K562 (cell line): Measurements from ENCODE around the gene PCID2. TPM values are rescaled to one million over a fixed set of nuclear protein-coding genes. Genes with fewer than 3 reads are reported as not detected.
A peak's percentile ranks its signal among the peaks of the same experiment; 100 is the strongest.

Experiments
- ATAC-seq: fragments of 200-7000 bp; cut with Tn5 transposase; 3 replicates; pipeline ENCODE4 v1.9.1; 2020; ENCODE audit warnings: moderate library complexity
- BruUV-seq: library from RNA; stranded (reverse); fragments of 400-500 nt; replicated peaks from 2 replicates; lab custom pipeline; 2021; lab: Mats Ljungman, UMichigan
- CTCF ChIA-PET: fragments of 300-600 bp; formaldehyde crosslinking; extraction: SDS; loops from one replicate; lab custom pipeline; 2021; ENCODE audit warnings: low intra/inter-chr PET ratio; lab: Yijun Ruan, JAX
- POLR2A ChIA-PET: fragments of 300-600, 350-650 bp; sonication (Branson Sonifier 250); formaldehyde crosslinking; extraction: SDS; loops from one replicate; lab custom pipeline; 2021; ENCODE audit warnings: antibody characterized with exemption, inconsistent platforms; lab: Yijun Ruan, JAX
- DNase-seq, 4 experiments: peaks; one replicate each; pipeline versions ENCODE4 v3.0.0 to v3.0.0-alpha.2; 2011 to 2018; ENCODE audit warnings: low spot score in 3 of 4, mixed read lengths in 3 of 4; ENCODE audit errors: extremely low read depth in 1 of 4
- FAIRE-seq: peaks from 2 replicates; lab custom pipeline; 2011; peaks lifted over from hg19 to GRCh38; lab: Jason Lieb, UNC
- H2AFZ ChIP-seq: 2 replicates; pipeline ENCODE4 v1.6.0; 2011; ENCODE audit warnings: low read depth, low read length, control low read depth, inconsistent platforms
- H3K27ac ChIP-seq: fragments of 200-600 bp; 3 replicates; pipeline ENCODE4 v1.8.0; 2011; ENCODE audit warnings: low read depth, mild to moderate bottlenecking, control low read depth, inconsistent platforms, low read length, moderate library complexity, mixed read lengths; ENCODE audit errors: extremely low read depth
- H3K27me3 ChIP-seq, 2 experiments: fragments of 300-600 bp in 1 of 2; 2 replicates in 1 of 2; 3 replicates in 1 of 2; pipeline versions ENCODE4 v1.6.0 to v1.8.0; 2011; ENCODE audit warnings: inconsistent platforms in 2 of 2, low read length in 2 of 2, mild to moderate bottlenecking in 1 of 2, mixed read lengths in 1 of 2, moderate library complexity in 1 of 2; ENCODE audit not compliant: control insufficient read depth in 2 of 2, insufficient read depth in 2 of 2
- H3K36me3 ChIP-seq: fragments of 300-600 bp; 3 replicates; pipeline ENCODE4 v1.8.0; 2011; ENCODE audit warnings: mild to moderate bottlenecking, low read length, inconsistent platforms; ENCODE audit not compliant: control insufficient read depth, insufficient read depth
- H3K4me1 ChIP-seq, 2 experiments: fragments of 200-600 bp in 1 of 2; replicated peaks in 1 of 2; 2 replicates in 1 of 2; 3 replicates in 1 of 2; pipeline versions ENCODE4 v1.5.1 to v1.8.0; 2011; ENCODE audit warnings: inconsistent platforms in 2 of 2, low read length in 2 of 2, mild to moderate bottlenecking in 1 of 2, mixed read lengths in 1 of 2, moderate library complexity in 1 of 2; ENCODE audit not compliant: control insufficient read depth in 2 of 2, insufficient read depth in 2 of 2
- H3K4me2 ChIP-seq: 2 replicates; pipeline ENCODE4 v1.6.1; 2011; ENCODE audit warnings: low read length, control low read depth, inconsistent platforms, mixed read lengths; ENCODE audit not compliant: insufficient read depth
- H3K4me3 ChIP-seq: fragments of 200-600 bp; sonication (generic), shearing (Covaris generic); 2 replicates; pipeline ENCODE4 v1.5.1; 2016; ENCODE audit warnings: control low read depth, inconsistent platforms
- H3K79me2 ChIP-seq: fragments of 200-600 bp; 3 replicates; pipeline ENCODE4 v1.8.0; 2011; ENCODE audit warnings: low read length, inconsistent platforms; ENCODE audit not compliant: control insufficient read depth, insufficient read depth
- H3K9ac ChIP-seq, 2 experiments: 2 replicates each; pipeline versions ENCODE4 v1.6.0 to v1.6.1; 2011; ENCODE audit warnings: low read depth in 2 of 2, low read length in 2 of 2, control low read depth in 1 of 2, inconsistent platforms in 1 of 2, mild to moderate bottlenecking in 1 of 2, mixed read lengths in 1 of 2; ENCODE audit not compliant: insufficient read depth in 1 of 2
- H3K9me1 ChIP-seq: one replicate; pipeline ENCODE4 v1.6.0; 2011; ENCODE audit warnings: inconsistent platforms, mild to moderate bottlenecking, low read length, moderate library complexity; ENCODE audit not compliant: control insufficient read depth, insufficient read depth
- H3K9me3 ChIP-seq: replicated peaks from 2 replicates; pipeline ENCODE4 v1.5.1; 2011; ENCODE audit warnings: low read depth, low read length, inconsistent platforms; ENCODE audit not compliant: control insufficient read depth, insufficient read depth
- H4K20me1 ChIP-seq: replicated peaks from 2 replicates; pipeline ENCODE4 v1.6.1; 2011; ENCODE audit warnings: low read length, inconsistent platforms, mixed read lengths; ENCODE audit not compliant: control insufficient read depth, insufficient read depth
- HDAC2 ChIP-seq: fragments of 450-650 bp; IDR thresholded peaks from 2 replicates; pipeline ENCODE4 v1.6.1; 2016; ENCODE audit warnings: mild to moderate bottlenecking
- POLR3G ChIP-seq: IDR thresholded peaks from 2 replicates; pipeline ENCODE4 v1.6.1; 2011; ENCODE audit not compliant: insufficient read length, insufficient replicate concordance; ENCODE audit errors: extremely low read depth
- SIX5 ChIP-seq, 2 experiments: IDR thresholded peaks; 2 replicates each; pipeline ENCODE4 v1.6.1; 2011; ENCODE audit warnings: low read length in 2 of 2, borderline replicate concordance in 1 of 2, low read depth in 1 of 2, mild to moderate bottlenecking in 1 of 2, moderate library complexity in 1 of 2; ENCODE audit not compliant: insufficient read depth in 1 of 2
- SMARCE1 ChIP-seq: fragments of 450-650 bp; IDR thresholded peaks from 2 replicates; pipeline ENCODE4 v1.7.1; 2016; ENCODE audit warnings: mild to moderate bottlenecking
- TAF9B ChIP-seq: fragments of 450-650 bp; IDR thresholded peaks from 2 replicates; pipeline ENCODE4 v1.6.1; 2018; ENCODE audit warnings: mild to moderate bottlenecking; ENCODE audit not compliant: partially characterized antibody
- USF1 ChIP-seq: sonication (generic); formaldehyde crosslinking; IDR thresholded peaks from 2 replicates; pipeline ENCODE4 v1.9.0; 2022; ENCODE audit warnings: mild to moderate bottlenecking, missing genetic modification reagents
- ZNF551 ChIP-seq: fragments of 250-450 bp; sonication (Bioruptor Pico); IDR thresholded peaks from 2 replicates; pipeline ENCODE4 v1.5.0; 2021; ENCODE audit warnings: mild to moderate bottlenecking, moderate library complexity
- WGBS: fragments of 100-300 bp; shearing (Covaris generic); methylation state at CpG from one replicate; pipeline ENCODE4 v1.1.6; 2016; ENCODE audit warnings: low coverage, mixed read lengths; ENCODE audit not compliant: insufficient coverage; ENCODE audit errors: missing lambda C conversion rate; 5-methylcytosine and 5-hydroxymethylcytosine counted together
- in situ Hi-C: fragments of 300-500 bp; cut with MboI; formaldehyde crosslinking; loops from 4 replicates; pipeline ENCODE4 v1.15.0; 2018; ENCODE audit warnings: inconsistent platforms, mixed read lengths
- intact Hi-C: fragments of 100-400 bp; cut with micrococcal nuclease; formaldehyde crosslinking; loops from 2 replicates; pipeline ENCODE4 v1.14.2; 2022
- polyA plus RNA-seq, 8 experiments: library from polyadenylated mRNA; depleted of rRNA in 4 of 8; stranded (reverse) in 5 of 8; unstranded in 3 of 8; fragments of >200 nt; fragmentation: Nextera tagmentation in 2 of 8; fragmentation: Illumina TruSeq in 1 of 8; extraction: Ambion mirVana in 2 of 8; extraction: Trizol in 1 of 8; gene quantifications; 2 replicates each; pipeline versions ENCODE4 v1.2.1 to v1.2.3, GENCODE V29; 2011 to 2014; ENCODE audit warnings: inconsistent platforms in 1 of 8, missing spikeins in 1 of 8
- total RNA-seq, 7 experiments: library from RNA; depleted of rRNA in 6 of 7; stranded (reverse); fragments of >200 nt in 6 of 7; fragmentation: Illumina TruSeq in 2 of 7; extraction: Trizol in 2 of 7; gene quantifications; 2 replicates each; pipeline versions ENCODE4 v1.2.1 to v1.2.3, GENCODE V29; 2011 to 2021; ENCODE audit warnings: low replicate concordance in 1 of 7

The PCID2 gene
- total and polyA plus RNA-seq, 9 of the 15 experiments (the other 6 are each of a cell fraction or from before 2014, with no cell fraction given) = 39.6 to 117 (median 59.6) TPM

DNA sequence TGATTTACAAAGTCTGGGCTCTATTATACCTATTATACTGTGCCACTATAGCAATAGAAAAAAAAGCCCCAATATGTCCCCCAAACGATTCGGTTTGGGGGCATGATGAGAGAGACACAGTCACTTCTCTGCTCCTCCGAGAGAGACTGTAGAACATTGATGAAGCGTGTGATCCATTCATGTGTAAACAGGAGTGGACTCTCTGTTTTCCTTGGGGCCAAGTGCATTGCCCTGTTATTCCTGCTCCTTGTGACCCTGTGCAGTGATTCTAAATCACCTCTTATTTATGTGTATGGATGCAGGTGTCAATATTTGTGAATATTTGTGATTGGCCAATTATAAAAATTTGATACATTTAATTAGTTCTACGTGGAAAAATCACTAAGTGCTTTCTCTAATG, 68.9 kb downstream of the PCID2 start:
- no peak overlapping the region for H3K9ac ChIP-seq
- no peaks in the 10 kb centered on the region for H4K20me1 ChIP-seq
- intact Hi-C loops = no loop called here
- peaks cover 8 to 17% of the 10 kb centered on the region in 2 experiments; a peak in 4 of 5 replicates for H3K27me3 ChIP-seq
- H3K9me1 ChIP-seq = no peaks in the 10 kb centered on the region
- H2AFZ ChIP-seq = peak overlapping the region; percentile 89
- in situ Hi-C loops = no loop called here
- no peaks in the 10 kb centered on the region for H3K36me3 ChIP-seq
- ATAC-seq (no peak; the same call in 2 of the 3 replicates), FAIRE-seq (no peak), DNase-seq (no peak)
- 29% methylated on average over 5 of the region's 5 CpGs for WGBS
- ChIA-PET POLR2A (interaction anchor here (0.6 to 0.8 kb wide), 3 partner anchors 17 to 179 kb away, joined by 3 read pairs; partner anchors contain the start of genes CUL4A and F10), CTCF (no interaction called here)
- H3K9me3 ChIP-seq = no peaks in the 10 kb centered on the region
- H3K27ac ChIP-seq = no peak overlapping the region
- no peak overlapping the region; the same call in 1 of the 2 replicates for H3K4me2 ChIP-seq
- TF ChIP-seq POLR3G (no peak), SIX5 (IDR thresholded peaks at IDR 0.05; ENCODE audit: borderline replicate concordance in 1 of 2, insufficient read depth in 1 of 2, low read depth in 1 of 2, low read length in 2 of 2) (no peak), HDAC2 (no peak), SMARCE1 (no peak), TAF9B (no peak), USF1 (CRISPR knock-in tag) (no peak), ZNF551 (no peak)
- H3K79me2 ChIP-seq = no peaks in the 10 kb centered on the region
- peaks cover 5 to 14% of the 10 kb centered on the region in 2 experiments; a peak in 3 of 5 replicates for H3K4me1 ChIP-seq
- no TSS peak for BruUV-seq
- H3K4me3 ChIP-seq = no peak overlapping the region
